ENCODE results near the gene AOPEP.

- no peak for TF ChIP-seq CTCF (conservative IDR thresholded peaks at IDR 0.05 in 1 of 2, IDR thresholded peaks at IDR 0.05 in 1 of 2; ENCODE audit: low read depth in 1 of 2, low read length in 2 of 2)
- TF ChIP-seq EZH2 (IDR thresholded peaks at IDR 0.05; ENCODE audit: low read length, missing control alignments): no peak
Observed at GRCh38 chr9:94788570-94789105, 62.1 kb downstream of the AOPEP start.
